HL-60 (cell line): Measurements from ENCODE around the gene SMC4.

ENCODE experiments used
- DNase-seq, 2 experiments: peaks; one replicate each; pipeline ENCODE4 v3.0.0-alpha.2; 2010 to 2020; ENCODE audit warnings: low read depth in 1 of 2, low spot score in 1 of 2
- H3K27ac ChIP-seq: fragments of 250-450 bp; sonication (Bioruptor Pico); replicated peaks from 2 replicates; pipeline ENCODE4 v1.5.1; 2020; ENCODE audit warnings: mild to moderate bottlenecking, moderate library complexity
- H3K27me3 ChIP-seq: fragments of 250-450 bp; sonication (Bioruptor Pico); 2 replicates; pipeline ENCODE4 v1.5.1; 2021; ENCODE audit warnings: mild to moderate bottlenecking, moderate library complexity; ENCODE audit not compliant: insufficient read depth, poor library complexity, severe bottlenecking
- H3K4me3 ChIP-seq: replicated peaks from 2 replicates; pipeline ENCODE4 v1.5.1; 2011; ENCODE audit warnings: mild to moderate bottlenecking, control low read depth, low read length; ENCODE audit not compliant: insufficient read depth
- GABPA ChIP-seq: IDR thresholded peaks from 2 replicates; pipeline ENCODE4 v1.6.1; 2012; ENCODE audit warnings: low read depth
- POLR2AphosphoS5 ChIP-seq: IDR thresholded peaks from 2 replicates; pipeline ENCODE4 v1.6.1; 2012; ENCODE audit warnings: low read depth
- SPI1 ChIP-seq: IDR thresholded peaks from 2 replicates; pipeline ENCODE4 v1.6.1; 2012; ENCODE audit warnings: low read depth, mild to moderate bottlenecking, borderline replicate concordance
- TF ChIP-seq, protein P1 (sequence below): IDR thresholded peaks from 2 replicates; pipeline ENCODE4 v1.6.1; 2012; ENCODE audit warnings: low read depth; ENCODE audit not compliant: insufficient replicate concordance
- TF ChIP-seq, protein P2 (sequence below): IDR thresholded peaks from one replicate; pipeline ENCODE4 v1.5.1; 2011; ENCODE audit warnings: low read length, control low read depth, inconsistent platforms; ENCODE audit not compliant: insufficient read depth

SMC4 gene

DNA sequence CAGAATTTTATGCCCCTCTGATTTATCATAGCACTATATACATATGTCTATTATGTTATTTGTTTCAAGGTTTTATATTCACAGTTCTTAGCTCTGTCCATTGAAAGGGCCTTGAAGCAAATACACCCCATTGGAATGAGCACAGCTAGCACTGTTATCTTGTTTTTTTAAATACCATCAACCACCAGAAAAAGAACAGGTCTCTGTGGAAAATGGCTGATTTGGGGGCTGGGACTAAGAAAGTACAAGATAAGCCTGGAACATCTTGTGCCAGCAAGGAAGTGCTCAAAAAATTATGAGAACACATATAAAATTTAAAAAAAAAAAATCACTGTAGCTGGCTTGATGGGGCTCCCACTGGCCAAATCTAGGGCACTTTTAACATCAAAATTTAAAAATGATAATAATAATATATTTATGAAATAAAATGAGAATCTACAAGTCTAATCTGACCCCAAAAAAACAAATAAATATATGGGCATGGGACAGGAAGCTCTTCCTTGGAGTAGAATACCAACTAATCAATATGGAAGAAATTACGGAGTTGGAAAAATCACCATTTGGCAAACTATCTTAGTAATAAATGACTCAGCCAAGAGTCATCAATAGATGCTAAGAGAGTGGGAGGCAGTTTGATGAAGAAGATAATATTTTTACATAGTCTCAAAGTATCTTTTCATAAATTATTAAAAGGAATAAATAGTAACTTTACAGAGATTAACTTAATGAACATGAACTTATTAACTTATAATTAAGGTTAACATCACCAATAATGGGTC lies 20.9 kb upstream of the SMC4 start:
- Histone ChIP-seq H3K27ac (no peak overlapping the region), H3K4me3 (no peak overlapping the region), H3K27me3 (no peaks in the 10 kb centered on the region)
- no peak for TF ChIP-seq POLR2AphosphoS5
- TF ChIP-seq, protein P1, sequence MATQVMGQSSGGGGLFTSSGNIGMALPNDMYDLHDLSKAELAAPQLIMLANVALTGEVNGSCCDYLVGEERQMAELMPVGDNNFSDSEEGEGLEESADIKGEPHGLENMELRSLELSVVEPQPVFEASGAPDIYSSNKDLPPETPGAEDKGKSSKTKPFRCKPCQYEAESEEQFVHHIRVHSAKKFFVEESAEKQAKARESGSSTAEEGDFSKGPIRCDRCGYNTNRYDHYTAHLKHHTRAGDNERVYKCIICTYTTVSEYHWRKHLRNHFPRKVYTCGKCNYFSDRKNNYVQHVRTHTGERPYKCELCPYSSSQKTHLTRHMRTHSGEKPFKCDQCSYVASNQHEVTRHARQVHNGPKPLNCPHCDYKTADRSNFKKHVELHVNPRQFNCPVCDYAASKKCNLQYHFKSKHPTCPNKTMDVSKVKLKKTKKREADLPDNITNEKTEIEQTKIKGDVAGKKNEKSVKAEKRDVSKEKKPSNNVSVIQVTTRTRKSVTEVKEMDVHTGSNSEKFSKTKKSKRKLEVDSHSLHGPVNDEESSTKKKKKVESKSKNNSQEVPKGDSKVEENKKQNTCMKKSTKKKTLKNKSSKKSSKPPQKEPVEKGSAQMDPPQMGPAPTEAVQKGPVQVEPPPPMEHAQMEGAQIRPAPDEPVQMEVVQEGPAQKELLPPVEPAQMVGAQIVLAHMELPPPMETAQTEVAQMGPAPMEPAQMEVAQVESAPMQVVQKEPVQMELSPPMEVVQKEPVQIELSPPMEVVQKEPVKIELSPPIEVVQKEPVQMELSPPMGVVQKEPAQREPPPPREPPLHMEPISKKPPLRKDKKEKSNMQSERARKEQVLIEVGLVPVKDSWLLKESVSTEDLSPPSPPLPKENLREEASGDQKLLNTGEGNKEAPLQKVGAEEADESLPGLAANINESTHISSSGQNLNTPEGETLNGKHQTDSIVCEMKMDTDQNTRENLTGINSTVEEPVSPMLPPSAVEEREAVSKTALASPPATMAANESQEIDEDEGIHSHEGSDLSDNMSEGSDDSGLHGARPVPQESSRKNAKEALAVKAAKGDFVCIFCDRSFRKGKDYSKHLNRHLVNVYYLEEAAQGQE = no peak
- TF ChIP-seq SPI1 = no peak
- no peak for TF ChIP-seq GABPA
- DNase-seq = no peak

DNA sequence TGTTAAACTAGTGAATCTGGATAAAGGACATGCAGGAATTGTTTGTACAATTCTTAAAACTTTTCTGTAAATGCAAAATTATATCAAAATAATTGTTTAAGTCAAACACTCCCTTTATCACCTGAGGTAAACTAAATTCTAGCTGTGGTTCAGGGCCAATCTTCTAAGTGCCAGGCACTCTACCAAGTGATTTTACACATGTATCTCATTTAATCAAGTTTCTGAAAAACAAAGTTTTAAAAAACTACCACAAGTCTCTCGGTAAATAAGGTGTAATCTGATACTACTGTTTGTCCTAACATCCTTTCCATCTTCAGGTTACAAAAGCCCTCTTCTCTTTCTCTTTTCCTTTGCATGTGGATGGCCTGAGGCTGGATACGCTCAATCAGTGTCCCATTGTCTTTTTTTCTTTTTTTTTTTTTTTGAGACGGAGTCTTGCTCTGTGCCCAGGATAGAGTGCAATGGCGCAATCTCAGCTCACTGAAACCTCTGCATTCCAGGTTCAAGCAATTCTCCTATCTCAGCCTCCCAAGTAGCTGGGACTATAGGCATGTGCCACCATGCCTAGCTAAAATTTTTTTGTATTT lies 19.7 kb upstream of the SMC4 start:
- TF ChIP-seq POLR2AphosphoS5 (no peak), GABPA (no peak), SPI1 (no peak)
- TF ChIP-seq, protein P1 = no peak
- TF ChIP-seq, protein P2, sequence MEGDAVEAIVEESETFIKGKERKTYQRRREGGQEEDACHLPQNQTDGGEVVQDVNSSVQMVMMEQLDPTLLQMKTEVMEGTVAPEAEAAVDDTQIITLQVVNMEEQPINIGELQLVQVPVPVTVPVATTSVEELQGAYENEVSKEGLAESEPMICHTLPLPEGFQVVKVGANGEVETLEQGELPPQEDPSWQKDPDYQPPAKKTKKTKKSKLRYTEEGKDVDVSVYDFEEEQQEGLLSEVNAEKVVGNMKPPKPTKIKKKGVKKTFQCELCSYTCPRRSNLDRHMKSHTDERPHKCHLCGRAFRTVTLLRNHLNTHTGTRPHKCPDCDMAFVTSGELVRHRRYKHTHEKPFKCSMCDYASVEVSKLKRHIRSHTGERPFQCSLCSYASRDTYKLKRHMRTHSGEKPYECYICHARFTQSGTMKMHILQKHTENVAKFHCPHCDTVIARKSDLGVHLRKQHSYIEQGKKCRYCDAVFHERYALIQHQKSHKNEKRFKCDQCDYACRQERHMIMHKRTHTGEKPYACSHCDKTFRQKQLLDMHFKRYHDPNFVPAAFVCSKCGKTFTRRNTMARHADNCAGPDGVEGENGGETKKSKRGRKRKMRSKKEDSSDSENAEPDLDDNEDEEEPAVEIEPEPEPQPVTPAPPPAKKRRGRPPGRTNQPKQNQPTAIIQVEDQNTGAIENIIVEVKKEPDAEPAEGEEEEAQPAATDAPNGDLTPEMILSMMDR = no peak
- no peak overlapping the region for H3K4me3 ChIP-seq
- no peaks in the 10 kb centered on the region for H3K27me3 ChIP-seq
- H3K27ac ChIP-seq = no peak overlapping the region
- no peak for DNase-seq

DNA sequence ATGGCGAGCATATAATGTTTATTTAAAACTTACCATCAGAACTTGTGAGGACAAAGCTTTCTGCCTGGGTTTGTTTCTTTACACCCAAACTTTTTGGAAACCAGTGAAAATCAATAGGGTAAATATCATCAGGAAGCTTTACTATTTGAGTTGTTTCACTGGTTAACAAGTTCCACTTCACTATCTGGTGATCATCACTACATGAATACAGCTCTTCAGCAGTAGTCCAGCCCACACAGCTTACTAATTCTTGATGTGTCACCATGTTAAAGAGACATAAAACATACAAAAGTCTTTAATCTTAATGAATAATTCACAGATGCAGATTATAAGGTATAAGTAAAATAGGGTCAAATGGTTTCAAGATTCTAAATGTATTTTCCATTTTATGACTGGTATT lies 18.0 kb upstream of the SMC4 start:
- no peak for DNase-seq

More for the DNA sequence above, 18.0 kb upstream of the SMC4 start:
- no peaks in the 10 kb centered on the region for H3K27me3 ChIP-seq
- H3K4me3 ChIP-seq = no peak overlapping the region
- no peak for TF ChIP-seq POLR2AphosphoS5
- TF ChIP-seq, protein P1 = no peak
- no peak overlapping the region for H3K27ac ChIP-seq
